Peyer's patch (tissue), 4 donors: ENCODE data around the gene CSK.

ENCODE experiments used
- CTCF ChIP-seq, 6 experiments: fragments of 450-650 bp in 4 of 6; fragments of 200-600 bp in 2 of 6; sonication (generic) in 1 of 6; IDR thresholded peaks; one replicate each; pipeline ENCODE4 v1.5.1; 2017 to 2019; ENCODE audit warnings: antibody characterized with exemption in 6 of 6, mild to moderate bottlenecking in 3 of 6, moderate library complexity in 1 of 6
- POLR2A ChIP-seq, 2 donors: fragments of 450-650 bp; IDR thresholded peaks; one replicate each; pipeline ENCODE4 v1.5.1; 2017; ENCODE audit warnings: antibody characterized with exemption in 2 of 2, mild to moderate bottlenecking in 2 of 2, moderate library complexity in 2 of 2

DNA sequence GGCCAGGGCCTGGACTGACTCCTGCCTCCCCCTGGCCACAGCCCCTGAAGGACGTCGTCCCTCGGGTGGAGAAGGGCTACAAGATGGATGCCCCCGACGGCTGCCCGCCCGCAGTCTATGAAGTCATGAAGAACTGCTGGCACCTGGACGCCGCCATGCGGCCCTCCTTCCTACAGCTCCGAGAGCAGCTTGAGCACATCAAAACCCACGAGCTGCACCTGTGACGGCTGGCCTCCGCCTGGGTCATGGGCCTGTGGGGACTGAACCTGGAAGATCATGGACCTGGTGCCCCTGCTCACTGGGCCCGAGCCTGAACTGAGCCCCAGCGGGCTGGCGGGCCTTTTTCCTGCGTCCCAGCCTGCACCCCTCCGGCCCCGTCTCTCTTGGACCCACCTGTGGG is 20.4 kb downstream of the CSK start:
- no peak for TF ChIP-seq POLR2A (IDR thresholded peaks at IDR 0.05)
- TF ChIP-seq CTCF (IDR thresholded peaks at IDR 0.05): no peak
